B cell (primary cell): Measurements from ENCODE around the gene CLIP1. TPM values are rescaled to one million over a fixed set of nuclear protein-coding genes. Genes with fewer than 3 reads are reported as not detected.
A peak's percentile ranks its signal among the peaks of the same experiment; 100 is the strongest.
"Not testable (repeated sequence)": the region's sequence is repeated elsewhere in the genome, so short reads cannot be mapped to it uniquely, and the experiment has no call there.

Experiments
- ATAC-seq: fragments of 200-7000 bp; cut with Tn5 transposase; one replicate; pipeline ENCODE4 v1.10.0; 2021; ENCODE audit warnings: low read depth, mild to moderate bottlenecking, moderate number of reproducible peaks, moderate library complexity
- CTCF ChIA-PET: fragments of 350-600 bp; sonication (Branson Sonifier 250); formaldehyde crosslinking; loops from one replicate; lab custom pipeline; 2021; ENCODE audit warnings: antibody characterized with exemption, inconsistent platforms; lab: Charles Lee
- POLR2A ChIA-PET: fragments of 350-600 bp; sonication (Branson Sonifier 250); formaldehyde crosslinking; loops from one replicate; lab custom pipeline; 2021; ENCODE audit warnings: antibody characterized with exemption; lab: Charles Lee
- DNase-seq: peaks from one replicate; pipeline ENCODE4 v3.0.0; 2013
- H2AFZ ChIP-seq: 2 replicates; pipeline ENCODE4 v1.6.1; 2012; ENCODE audit warnings: mild to moderate bottlenecking, low read depth, low read length; ENCODE audit not compliant: insufficient read depth, poor library complexity, severe bottlenecking
- H3K27ac ChIP-seq, 2 donors: 1 replicate in 1 of 2; 2 replicates in 1 of 2; pipeline ENCODE4 v1.5.1; 2012 to 2013; ENCODE audit warnings: low read length in 2 of 2, mild to moderate bottlenecking in 2 of 2, moderate library complexity in 1 of 2
- H3K27me3 ChIP-seq, 4 experiments: fragments of 200-600 bp in 1 of 4; sonication (generic) in 1 of 4; replicated peaks in 1 of 4; 1 replicate in 2 of 4; 2 replicates in 2 of 4; pipeline versions ENCODE4 v1.6.1 to v1.7.0; 2013 to 2016; ENCODE audit warnings: low read length in 3 of 4, mild to moderate bottlenecking in 2 of 4, mixed read lengths in 1 of 4, moderate library complexity in 1 of 4; ENCODE audit not compliant: insufficient read depth in 4 of 4, control insufficient read depth in 3 of 4; ENCODE audit errors: control extremely low read depth in 1 of 4
- H3K36me3 ChIP-seq, 2 experiments: replicated peaks in 1 of 2; 1 replicate in 1 of 2; 2 replicates in 1 of 2; pipeline versions ENCODE4 v1.6.1 to v1.7.1; 2013; ENCODE audit warnings: low read length in 1 of 2; ENCODE audit not compliant: insufficient read depth in 2 of 2, control insufficient read depth in 1 of 2; ENCODE audit errors: control extremely low read depth in 1 of 2, extremely low read depth in 1 of 2
- H3K4me1 ChIP-seq, 2 donors: fragments of 200-600 bp in 1 of 2; sonication (generic) in 1 of 2; 1 replicate in 1 of 2; 2 replicates in 1 of 2; pipeline versions ENCODE4 v1.5.1 to v1.6.1; 2013 to 2017; ENCODE audit warnings: low read length in 2 of 2; ENCODE audit not compliant: control insufficient read depth in 2 of 2, insufficient read depth in 2 of 2
- H3K4me2 ChIP-seq: replicated peaks from 2 replicates; pipeline ENCODE3; 2012; ENCODE audit warnings: mild to moderate bottlenecking, low read depth, low read length; ENCODE audit not compliant: poor library complexity, severe bottlenecking
- H3K4me3 ChIP-seq, 5 experiments: fragments of 200-600 bp in 1 of 5; sonication (generic) in 1 of 5; 1 replicate in 3 of 5; 2 replicates in 2 of 5; pipeline versions ENCODE4 v1.5.1 to v1.7.0; 2011 to 2016; ENCODE audit warnings: low read length in 4 of 5, mild to moderate bottlenecking in 4 of 5, low read depth in 2 of 5, control low read depth in 1 of 5, moderate library complexity in 1 of 5; ENCODE audit not compliant: insufficient read depth in 1 of 5; ENCODE audit errors: control extremely low read depth in 1 of 5, extremely low read depth in 1 of 5
- H3K79me2 ChIP-seq: fragments of 200-600 bp; sonication (generic); one replicate; pipeline ENCODE4 v1.6.0; 2016; ENCODE audit warnings: low read length; ENCODE audit not compliant: control insufficient read depth, insufficient read depth
- H3K9ac ChIP-seq: fragments of 200-600 bp; sonication (generic); 2 replicates; pipeline ENCODE4 v1.6.1; 2017; ENCODE audit warnings: mild to moderate bottlenecking, low read length, moderate library complexity
- H3K9me3 ChIP-seq, 3 donors: one replicate each; pipeline versions ENCODE4 v1.6.1 to v1.7.1; 2013; ENCODE audit warnings: low read length in 2 of 3; ENCODE audit not compliant: control insufficient read depth in 2 of 3, insufficient read depth in 1 of 3; ENCODE audit errors: control extremely low read depth in 1 of 3
- H4K20me1 ChIP-seq: 2 replicates; pipeline ENCODE4 v1.6.0; 2012; ENCODE audit warnings: mild to moderate bottlenecking, low read length; ENCODE audit not compliant: insufficient read depth, control insufficient read depth, poor library complexity, severe bottlenecking
- H3K27ac Mint-ChIP-seq: one replicate; pipeline ENCODE4 v1.8.0; 2021; ENCODE audit warnings: mixed read lengths
- H3K27me3 Mint-ChIP-seq: one replicate; pipeline ENCODE4 v1.8.0; 2021; ENCODE audit warnings: mixed read lengths
- H3K4me1 Mint-ChIP-seq: one replicate; pipeline ENCODE4 v1.8.0; 2021; ENCODE audit warnings: mixed read lengths
- H3K4me3 Mint-ChIP-seq: one replicate; pipeline ENCODE4 v1.8.0; 2021; ENCODE audit warnings: mixed read lengths
- H3K9me3 Mint-ChIP-seq: one replicate; pipeline ENCODE4 v1.8.0; 2022; ENCODE audit warnings: mixed read lengths; ENCODE audit not compliant: insufficient read depth
- EZH2 ChIP-seq: IDR thresholded peaks from 2 replicates; pipeline ENCODE4 v1.6.1; 2012; ENCODE audit warnings: borderline replicate concordance, low read depth, mild to moderate bottlenecking, moderate library complexity, low read length; ENCODE audit not compliant: insufficient read depth, poor library complexity, severe bottlenecking
- WGBS: methylation state at CpG from one replicate; pipeline ENCODE4 v1.1.5; 2013; ENCODE audit warnings: missing lambda C conversion rate; ENCODE audit not compliant: insufficient coverage; 5-methylcytosine and 5-hydroxymethylcytosine counted together
- intact Hi-C: fragments of 100-400 bp; cut with micrococcal nuclease; formaldehyde crosslinking; loops from one replicate; pipeline ENCODE4 v1.10.0; 2022
- polyA plus RNA-seq: library from polyadenylated mRNA; depleted of rRNA; stranded (reverse); fragments of >200 nt; gene quantifications from 2 replicates; pipeline ENCODE4 v1.2.3, GENCODE V29; 2012
- total RNA-seq, 2 donors: library from RNA; stranded (reverse); fragments of 120-200 nt in 1 of 2; gene quantifications; 1 replicate in 1 of 2; 2 replicates in 1 of 2; pipeline versions ENCODE4 v1.2.3 to v1.2.4, GENCODE V29; 2013 to 2022
- TF ChIP-seq, protein P1 (sequence below): fragments of 200-600 bp; IDR thresholded peaks from one replicate; pipeline ENCODE4 v1.8.0; 2022; ENCODE audit warnings: antibody characterized with exemption, mild to moderate bottlenecking

The CLIP1 gene
- total and polyA plus RNA-seq, 2 donors (not counting 1 experiment from before 2014, with no cell fraction given) = 17.0 to 64.9 TPM

GRCh38 chr12:122420471-122421162 lies 1.9 kb downstream of the CLIP1 start:
- Histone ChIP-seq H3K79me2 (peaks cover 60% of the 10 kb centered on the region), H3K9ac (peak overlapping the region; percentile 78), H3K4me3 (peak overlapping the region in 2 of 5 experiments; percentile 85 to 87), H3K4me2 (peak overlapping the region; percentile 89), H3K4me1 (peaks cover 33 to 54% of the 10 kb centered on the region in 2 donors), H3K27me3 (no peaks in the 10 kb centered on the region), H2AFZ (no peak overlapping the region), H3K9me3 (no peaks in the 10 kb centered on the region), H4K20me1 (peaks cover 5% of the 10 kb centered on the region), H3K27ac (peak overlapping the region in 1 of 2 donors; percentile 78), H3K36me3 (no peaks in the 10 kb centered on the region)
- CTCF ChIA-PET = interaction anchor here (0.9 to 6.7 kb wide), 5 partner anchors 9 to 51 kb away, joined by 3 to 65 read pairs (median 8); no protein-coding TSS in a partner anchor
- no peak for TF ChIP-seq EZH2
- TF ChIP-seq, protein P1, sequence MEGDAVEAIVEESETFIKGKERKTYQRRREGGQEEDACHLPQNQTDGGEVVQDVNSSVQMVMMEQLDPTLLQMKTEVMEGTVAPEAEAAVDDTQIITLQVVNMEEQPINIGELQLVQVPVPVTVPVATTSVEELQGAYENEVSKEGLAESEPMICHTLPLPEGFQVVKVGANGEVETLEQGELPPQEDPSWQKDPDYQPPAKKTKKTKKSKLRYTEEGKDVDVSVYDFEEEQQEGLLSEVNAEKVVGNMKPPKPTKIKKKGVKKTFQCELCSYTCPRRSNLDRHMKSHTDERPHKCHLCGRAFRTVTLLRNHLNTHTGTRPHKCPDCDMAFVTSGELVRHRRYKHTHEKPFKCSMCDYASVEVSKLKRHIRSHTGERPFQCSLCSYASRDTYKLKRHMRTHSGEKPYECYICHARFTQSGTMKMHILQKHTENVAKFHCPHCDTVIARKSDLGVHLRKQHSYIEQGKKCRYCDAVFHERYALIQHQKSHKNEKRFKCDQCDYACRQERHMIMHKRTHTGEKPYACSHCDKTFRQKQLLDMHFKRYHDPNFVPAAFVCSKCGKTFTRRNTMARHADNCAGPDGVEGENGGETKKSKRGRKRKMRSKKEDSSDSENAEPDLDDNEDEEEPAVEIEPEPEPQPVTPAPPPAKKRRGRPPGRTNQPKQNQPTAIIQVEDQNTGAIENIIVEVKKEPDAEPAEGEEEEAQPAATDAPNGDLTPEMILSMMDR = no peak
- Mint-ChIP-seq H3K4me1 (peaks cover 50% of the 10 kb centered on the region), H3K27me3 (no peaks in the 10 kb centered on the region), H3K27ac (peak overlapping the region; percentile 86), H3K4me3 (peak overlapping the region; percentile 88), H3K9me3 (no peaks in the 10 kb centered on the region)
- intact Hi-C loops = loop anchor here (1.0 to 5.0 kb wide), 5 partner anchors 7 to 1023 kb away; no protein-coding TSS in a partner anchor
- ATAC-seq (no peak), DNase-seq (no peak)
- POLR2A ChIA-PET = interaction anchor here (0.5 to 0.9 kb wide), 4 partner anchors 9 to 1012 kb away, joined by 3 to 6 read pairs (median 4); no protein-coding TSS in a partner anchor
- 86% methylated on average over 7 of the region's 17 CpGs for WGBS

- H3K27me3 ChIP-seq, H3K27me3 Mint-ChIP-seq, H2AFZ ChIP-seq, H3K27ac ChIP-seq, H3K36me3 ChIP-seq, DNase-seq, ATAC-seq, H3K9me3 ChIP-seq, H3K4me3 Mint-ChIP-seq, H3K4me2 ChIP-seq, H4K20me1 ChIP-seq, H3K9ac ChIP-seq, intact Hi-C loops, H3K27ac Mint-ChIP-seq, H3K9me3 Mint-ChIP-seq, H3K4me3 ChIP-seq: not testable (repeated sequence)
- peaks cover 74% of the 10 kb centered on the region for H3K79me2 ChIP-seq
- WGBS = 100% methylated on average over 1 of the region's 3 CpGs
- CTCF ChIA-PET = interaction anchor here (1.2 to 2.1 kb wide), 2 partner anchors 19 to 52 kb away, joined by 5 to 10 read pairs; no protein-coding TSS in a partner anchor
- POLR2A ChIA-PET = interaction anchor here (0.7 kb wide), 1 partner anchor 849 kb away, joined by 10 read pairs; no protein-coding TSS in a partner anchor
- H3K4me1 ChIP-seq = peaks cover 28 to 47% of the 10 kb centered on the region in 2 donors
- H3K4me1 Mint-ChIP-seq = peaks cover 48% of the 10 kb centered on the region
Observed at GRCh38 chr12:122419094-122419493, 3.4 kb downstream of the CLIP1 start.

DNA sequence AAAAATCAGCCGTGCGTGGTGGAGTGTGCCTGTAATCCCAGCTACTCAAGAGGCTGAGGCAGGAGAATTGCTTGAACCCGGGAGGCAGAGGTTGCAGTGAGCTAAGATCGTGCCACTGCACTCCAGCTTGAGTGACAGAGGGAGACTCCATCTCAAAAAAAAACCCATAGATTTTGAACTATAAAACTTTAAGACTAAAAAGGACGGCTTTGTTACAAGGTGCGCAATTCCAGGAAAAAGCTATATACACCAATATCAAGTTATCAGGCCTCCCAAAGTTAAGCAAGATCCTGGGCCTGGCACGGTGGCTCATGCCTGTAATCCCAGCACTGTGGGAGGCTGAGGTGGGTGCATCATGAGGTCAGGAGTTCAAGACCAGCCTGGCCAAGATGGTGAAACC lies 6.8 kb downstream of the CLIP1 start:
- H4K20me1 ChIP-seq, H3K27ac ChIP-seq, intact Hi-C loops, H3K9ac ChIP-seq, H3K4me3 Mint-ChIP-seq, ATAC-seq, H3K9me3 Mint-ChIP-seq, DNase-seq, H3K4me2 ChIP-seq, H3K27me3 ChIP-seq, H3K36me3 ChIP-seq, H2AFZ ChIP-seq, H3K9me3 ChIP-seq, H3K27me3 Mint-ChIP-seq, H3K4me3 ChIP-seq: not testable (repeated sequence)
- ChIA-PET POLR2A (interaction anchor here (0.6 to 0.8 kb wide), 2 partner anchors 33 to 91 kb away, joined by 3 to 6 read pairs; no protein-coding TSS in a partner anchor), CTCF (interaction anchor here (1.0 to 4.1 kb wide), 2 partner anchors 16 to 56 kb away, joined by 5 to 17 read pairs; no protein-coding TSS in a partner anchor)
- Mint-ChIP-seq H3K27ac (peak overlapping the region; percentile 10), H3K4me1 (peaks cover 50% of the 10 kb centered on the region)
- WGBS = 96% methylated on average over 5 of the region's 7 CpGs
- Histone ChIP-seq H3K79me2 (peaks cover 98% of the 10 kb centered on the region), H3K4me1 (peaks cover 23 to 38% of the 10 kb centered on the region in 2 donors)
